ENCODE data around the gene SUSD1. TPM values are rescaled to one million over a fixed set of nuclear protein-coding genes. Genes with fewer than 3 reads are reported as not detected.

The SUSD1 gene
- total RNA-seq, 1 experiment from 2014 or later: 8.1 TPM

DNA sequence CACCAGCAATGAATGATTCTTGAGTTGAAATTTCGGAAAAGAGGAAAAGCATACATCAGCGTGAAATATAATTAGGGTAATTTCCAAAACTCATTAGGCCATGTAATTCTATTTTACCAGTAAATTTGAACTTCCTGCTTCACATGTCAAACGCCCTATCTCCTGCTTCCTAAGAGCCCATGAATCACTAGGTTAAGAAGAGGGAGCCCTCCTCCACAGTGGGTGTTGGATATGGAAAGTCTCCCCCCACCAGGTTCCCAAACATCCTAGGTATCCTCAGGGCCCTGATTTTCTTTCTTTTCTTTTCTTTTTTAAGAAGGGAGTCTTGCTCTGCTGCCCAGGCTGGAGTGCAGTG lies 115.2 kb downstream of the SUSD1 start:
- Histone ChIP-seq H2BK5ac (ENCODE audit: insufficient read length, low read length) (no peak overlapping the region), H3K27ac (ENCODE audit: insufficient read length, low read depth, low read length) (no peak overlapping the region), H3K4me2 (ENCODE audit: insufficient read depth, insufficient read length, low read length) (no peak overlapping the region), H3K23ac (ENCODE audit: insufficient read length, low read depth, low read length) (no peak overlapping the region), H2AFZ (ENCODE audit: low read length) (no peak overlapping the region), H3K56ac (ENCODE audit: insufficient read length, low read depth, low read length) (no peak overlapping the region), H4K20me1 (ENCODE audit: control insufficient read depth, insufficient read depth, insufficient read length) (no peaks in the 10 kb centered on the region), H3K18ac (ENCODE audit: insufficient read length, low read depth, low read length) (no peak overlapping the region), H3K23me2 (ENCODE audit: insufficient read length, low read depth, low read length, poor library complexity, severe bottlenecking) (no peaks in the 10 kb centered on the region), H3K27me3 (ENCODE audit: insufficient read depth, low read length) (no peaks in the 10 kb centered on the region), H3K9ac (ENCODE audit: extremely low read depth, insufficient read length, low read length) (no peak overlapping the region), H3K4ac (ENCODE audit: low read depth, low read length) (no peak overlapping the region), H4K8ac (replicated peaks; ENCODE audit: insufficient read length, low read depth, low read length) (no peak overlapping the region), H4K5ac (ENCODE audit: insufficient read length, low read depth, low read length) (no peak overlapping the region), H3K9me3 (ENCODE audit: control insufficient read depth, low read depth, low read length) (no peaks in the 10 kb centered on the region), H2BK120ac (ENCODE audit: low read depth, low read length, poor library complexity, severe bottlenecking) (no peak overlapping the region), H4K91ac (ENCODE audit: insufficient read length, low read depth, low read length) (no peak overlapping the region), H2BK15ac (ENCODE audit: low read depth, low read length) (no peak overlapping the region), H3K14ac (ENCODE audit: insufficient read depth, low read length) (no peak overlapping the region), H2BK12ac (ENCODE audit: insufficient read length, low read depth, low read length) (no peak overlapping the region), H3K79me2 (ENCODE audit: insufficient read depth, low read length) (no peaks in the 10 kb centered on the region), H3K4me1 (ENCODE audit: insufficient read depth, low read length) (no peaks in the 10 kb centered on the region; the same call in 1 of the 2 replicates), H3K79me1 (ENCODE audit: insufficient read depth, low read depth, low read length, poor library complexity, severe bottlenecking) (no peaks in the 10 kb centered on the region), H3T11ph (ENCODE audit: low read length) (no peak overlapping the region), H2AK5ac (ENCODE audit: insufficient read length, low read length) (no peak overlapping the region), H2BK20ac (ENCODE audit: low read depth, low read length, poor library complexity, severe bottlenecking) (no peak overlapping the region)
- Mint-ChIP-seq H3K27ac (no peak overlapping the region), H3K4me3 (no peak overlapping the region), H3K36me3 (ENCODE audit: insufficient read depth in 1 of 3, low read depth in 3 of 3) (peaks cover 7 to 14% (median 10%) of the 10 kb centered on the region in 3 experiments; a peak in 6 of 7 replicates), H3K9me3 (peaks cover 7 to 8% of the 10 kb centered on the region in 2 experiments), H3K4me1 (peaks cover 0 to 8% of the 10 kb centered on the region in 2 experiments; a peak in 1 of 4 replicates), H3K27me3 (ENCODE audit: low read depth) (no peaks in the 10 kb centered on the region)
- DNase-seq: no peak
- TF ChIP-seq, protein P1, sequence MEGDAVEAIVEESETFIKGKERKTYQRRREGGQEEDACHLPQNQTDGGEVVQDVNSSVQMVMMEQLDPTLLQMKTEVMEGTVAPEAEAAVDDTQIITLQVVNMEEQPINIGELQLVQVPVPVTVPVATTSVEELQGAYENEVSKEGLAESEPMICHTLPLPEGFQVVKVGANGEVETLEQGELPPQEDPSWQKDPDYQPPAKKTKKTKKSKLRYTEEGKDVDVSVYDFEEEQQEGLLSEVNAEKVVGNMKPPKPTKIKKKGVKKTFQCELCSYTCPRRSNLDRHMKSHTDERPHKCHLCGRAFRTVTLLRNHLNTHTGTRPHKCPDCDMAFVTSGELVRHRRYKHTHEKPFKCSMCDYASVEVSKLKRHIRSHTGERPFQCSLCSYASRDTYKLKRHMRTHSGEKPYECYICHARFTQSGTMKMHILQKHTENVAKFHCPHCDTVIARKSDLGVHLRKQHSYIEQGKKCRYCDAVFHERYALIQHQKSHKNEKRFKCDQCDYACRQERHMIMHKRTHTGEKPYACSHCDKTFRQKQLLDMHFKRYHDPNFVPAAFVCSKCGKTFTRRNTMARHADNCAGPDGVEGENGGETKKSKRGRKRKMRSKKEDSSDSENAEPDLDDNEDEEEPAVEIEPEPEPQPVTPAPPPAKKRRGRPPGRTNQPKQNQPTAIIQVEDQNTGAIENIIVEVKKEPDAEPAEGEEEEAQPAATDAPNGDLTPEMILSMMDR (conservative IDR thresholded peaks at IDR 0.05): no peak
- WGBS (ENCODE audit: extremely low coverage, insufficient read length, low lambda C conversion rate): no CpG with 5 or more reads among the region's 3 CpGs
